Large intestine (tissue), 3 donors: ENCODE results near the gene ANKRD39. TPM values are rescaled to one million over a fixed set of nuclear protein-coding genes. Genes with fewer than 3 reads are reported as not detected.
A peak's percentile ranks its signal among the peaks of the same experiment; 100 is the strongest.

ENCODE experiments used
- DNase-seq, 2 donors: peaks; one replicate each; pipeline versions ENCODE4 v3.0.0 to v3.0.0-alpha.2; 2013
- H3K27ac ChIP-seq: one replicate; pipeline ENCODE4 v1.5.1; 2013; ENCODE audit warnings: low read length
- H3K27me3 ChIP-seq: 2 replicates; pipeline ENCODE4 v1.6.1; 2013; ENCODE audit warnings: low read length; ENCODE audit not compliant: control insufficient read depth, insufficient read depth
- H3K36me3 ChIP-seq: 2 replicates; pipeline ENCODE4 v1.6.1; 2013; ENCODE audit warnings: low read length; ENCODE audit not compliant: control insufficient read depth, insufficient read depth
- H3K4me1 ChIP-seq: one replicate; pipeline ENCODE4 v1.6.1; 2013; ENCODE audit warnings: low read length; ENCODE audit not compliant: control insufficient read depth, insufficient read depth
- H3K4me3 ChIP-seq: one replicate; pipeline ENCODE4 v1.5.1; 2013; ENCODE audit warnings: low read length
- H3K9me3 ChIP-seq: one replicate; pipeline ENCODE4 v1.6.1; 2013; ENCODE audit warnings: mild to moderate bottlenecking, low read depth, low read length, moderate library complexity; ENCODE audit not compliant: control insufficient read depth
- WGBS: methylation state at CpG from one replicate; pipeline ENCODE4 v1.1.5; 2013; ENCODE audit warnings: low lambda C conversion rate; ENCODE audit not compliant: insufficient coverage; 5-methylcytosine and 5-hydroxymethylcytosine counted together
- polyA plus RNA-seq: library from polyadenylated mRNA; unstranded; fragments of 120-200 nt; gene quantifications from one replicate; pipeline ENCODE4 v1.2.1, GENCODE V29; 2013

ANKRD39 gene
- polyA plus RNA-seq, 1 donor: 9.6 TPM

GRCh38 chr2:96852667-96853066, 5.1 kb downstream of the ANKRD39 start:
- no peak overlapping the region for H3K27ac ChIP-seq
- WGBS: 100% methylated on average over 1 of the region's 6 CpGs
- H3K4me1 ChIP-seq: no peaks in the 10 kb centered on the region
- no peak for DNase-seq
- peaks cover 49% of the 10 kb centered on the region for H3K36me3 ChIP-seq
- no peak overlapping the region for H3K4me3 ChIP-seq
- no peaks in the 10 kb centered on the region for H3K27me3 ChIP-seq
- H3K9me3 ChIP-seq: no peaks in the 10 kb centered on the region

GRCh38 chr2:96848264-96848663, 9.6 kb downstream of the ANKRD39 start:
- H3K27me3 ChIP-seq: no peaks in the 10 kb centered on the region
- no peaks in the 10 kb centered on the region for H3K9me3 ChIP-seq
- H3K36me3 ChIP-seq: peaks cover 53% of the 10 kb centered on the region
- WGBS: no CpG with 5 or more reads among the region's 9 CpGs
- no peaks in the 10 kb centered on the region for H3K4me1 ChIP-seq
- DNase-seq: peak; percentile 33 to 52
- H3K4me3 ChIP-seq: no peak overlapping the region
- no peak overlapping the region for H3K27ac ChIP-seq

GRCh38 chr2:96847586-96847985, 10.2 kb downstream of the ANKRD39 start:
- no peak for DNase-seq
- WGBS: no CpG with 5 or more reads among the region's 10 CpGs
- H3K27ac ChIP-seq: no peak overlapping the region
- H3K27me3 ChIP-seq: no peaks in the 10 kb centered on the region
- no peaks in the 10 kb centered on the region for H3K9me3 ChIP-seq
- peaks cover 48% of the 10 kb centered on the region for H3K36me3 ChIP-seq
- H3K4me1 ChIP-seq: no peaks in the 10 kb centered on the region
- H3K4me3 ChIP-seq: no peak overlapping the region

GRCh38 chr2:96846825-96847224, 11.0 kb downstream of the ANKRD39 start:
- WGBS: no CpG with 5 or more reads among the region's 5 CpGs
- Histone ChIP-seq H3K4me3 (no peak overlapping the region), H3K27ac (no peak overlapping the region), H3K9me3 (no peaks in the 10 kb centered on the region), H3K27me3 (no peaks in the 10 kb centered on the region), H3K36me3 (peaks cover 41% of the 10 kb centered on the region), H3K4me1 (no peaks in the 10 kb centered on the region)
- DNase-seq: no peak

- WGBS: no CpG with 5 or more reads among the region's 17 CpGs
- Histone ChIP-seq H3K4me1 (peaks cover 5% of the 10 kb centered on the region), H3K27ac (no peak overlapping the region), H3K4me3 (no peak overlapping the region), H3K36me3 (peaks cover 28% of the 10 kb centered on the region), H3K9me3 (no peaks in the 10 kb centered on the region), H3K27me3 (no peaks in the 10 kb centered on the region)
- no peak for DNase-seq
These were observed 13.4 kb downstream of the ANKRD39 start for GRCh38 chr2:96844405-96844808.

- Histone ChIP-seq H3K36me3 (peaks cover 30% of the 10 kb centered on the region), H3K27ac (no peak within 1 kb of the TSS), H3K4me3 (no peak within 1 kb of the TSS), H3K27me3 (no peaks in the 10 kb centered on the region), H3K4me1 (peaks cover 5% of the 10 kb centered on the region), H3K9me3 (no peaks in the 10 kb centered on the region)
- WGBS: 100% methylated on average over 1 of the region's 14 CpGs
- DNase-seq: no peak
These were observed 14.1 kb downstream of the ANKRD39 start, which contains the start of gene ANKRD23 for GRCh38 chr2:96843538-96844268. ANKRD23 (minus strand) TSS chr2:96844021; CDS start chr2:96843992, 29 bp downstream.

- H3K27me3 ChIP-seq: no peaks in the 10 kb centered on the region
- peaks cover 5% of the 10 kb centered on the region for H3K4me1 ChIP-seq
- WGBS: no CpG with 5 or more reads among the region's 7 CpGs
- no peak overlapping the region for H3K27ac ChIP-seq
- DNase-seq: no peak
- H3K36me3 ChIP-seq: peaks cover 31% of the 10 kb centered on the region
- H3K4me3 ChIP-seq: no peak overlapping the region
- no peaks in the 10 kb centered on the region for H3K9me3 ChIP-seq
These were observed 15.2 kb downstream of the ANKRD39 start for GRCh38 chr2:96842600-96842999.

- no peaks in the 10 kb centered on the region for H3K27me3 ChIP-seq
- H3K9me3 ChIP-seq: no peaks in the 10 kb centered on the region
- H3K36me3 ChIP-seq: peaks cover 31% of the 10 kb centered on the region
- no peak for DNase-seq
- no CpG with 5 or more reads among the region's 16 CpGs for WGBS
- H3K4me1 ChIP-seq: peaks cover 5% of the 10 kb centered on the region
- H3K4me3 ChIP-seq: no peak overlapping the region
- no peak overlapping the region for H3K27ac ChIP-seq
These were observed 15.9 kb downstream of the ANKRD39 start for GRCh38 chr2:96841701-96842495.

GRCh38 chr2:96839875-96840850, 17.7 kb downstream of the ANKRD39 start:
- Histone ChIP-seq H3K36me3 (peaks cover 31% of the 10 kb centered on the region), H3K4me1 (peaks cover 5% of the 10 kb centered on the region), H3K27me3 (no peaks in the 10 kb centered on the region), H3K4me3 (no peak overlapping the region), H3K9me3 (no peaks in the 10 kb centered on the region), H3K27ac (no peak overlapping the region)
- WGBS: no CpG with 5 or more reads among the region's 37 CpGs
- no peak for DNase-seq
